Spinal cord (tissue), 10 donors: ENCODE results near the gene DGKB. TPM values are rescaled to one million over a fixed set of nuclear protein-coding genes. Genes with fewer than 3 reads are reported as not detected.

ENCODE experiments used
- DNase-seq, 6 donors: peaks; one replicate each; pipeline versions ENCODE4 v3.0.0 to v3.0.0-alpha.2; 2013 to 2015; ENCODE audit warnings: low spot score in 6 of 6, low read depth in 4 of 6
- H3K27ac ChIP-seq: one replicate; pipeline ENCODE4 v1.5.1; 2013; ENCODE audit warnings: low read depth, low read length, control low read depth
- H3K27me3 ChIP-seq: one replicate; pipeline ENCODE4 v1.6.1; 2013; ENCODE audit warnings: low read length; ENCODE audit not compliant: control insufficient read depth, insufficient read depth
- H3K36me3 ChIP-seq: one replicate; pipeline ENCODE4 v1.6.1; 2013; ENCODE audit warnings: low read length; ENCODE audit not compliant: control insufficient read depth, insufficient read depth
- H3K4me1 ChIP-seq: one replicate; pipeline ENCODE4 v1.6.1; 2013; ENCODE audit warnings: low read length; ENCODE audit not compliant: control insufficient read depth, insufficient read depth
- H3K4me3 ChIP-seq: one replicate; pipeline ENCODE4 v1.5.1; 2013; ENCODE audit warnings: low read depth, low read length, control low read depth
- H3K9me3 ChIP-seq: one replicate; pipeline ENCODE4 v1.6.1; 2013; ENCODE audit warnings: low read length; ENCODE audit not compliant: control insufficient read depth, insufficient read depth
- WGBS: methylation state at CpG from one replicate; pipeline ENCODE4 v1.1.5; 2013; ENCODE audit warnings: missing lambda C conversion rate; ENCODE audit not compliant: insufficient coverage; 5-methylcytosine and 5-hydroxymethylcytosine counted together
- polyA plus RNA-seq, 2 donors: library from polyadenylated mRNA; unstranded; fragments of 120-200 nt; gene quantifications; one replicate each; pipeline ENCODE4 v1.2.1, GENCODE V29; 2013; ENCODE audit not compliant: insufficient read length in 2 of 2
- total RNA-seq, 2 donors: library from RNA; depleted of rRNA in 1 of 2; stranded (reverse); fragments of 120-200 nt in 1 of 2; fragments of >200 nt in 1 of 2; gene quantifications; one replicate each; pipeline versions ENCODE4 v1.2.3 to v1.2.4, GENCODE V29; 2013 to 2014
- donor health status: healthy.

DGKB gene
- total and polyA plus RNA-seq, 4 donors, result 13.6 to 31.4 (median 20.2) TPM

DNA sequence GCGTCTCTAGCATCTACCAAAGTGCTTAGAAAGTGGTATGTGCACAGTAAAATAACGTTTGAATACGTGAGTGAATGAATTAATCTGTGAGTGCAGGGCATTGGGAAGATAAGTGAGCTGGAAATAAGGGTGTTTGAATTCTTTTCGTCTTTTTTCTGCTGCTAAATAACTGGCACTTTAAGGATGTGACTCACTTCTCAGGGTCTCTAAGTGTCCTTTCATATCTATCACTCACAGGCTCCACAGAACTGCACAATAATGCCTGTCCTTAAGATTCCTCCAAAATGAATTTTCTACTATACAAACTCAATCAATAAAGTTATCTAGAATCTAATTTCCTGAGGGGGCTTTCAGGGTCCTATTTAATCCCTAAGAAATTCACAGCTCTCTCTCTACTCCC, 3.2 kb upstream of the DGKB start:
- Histone ChIP-seq H3K4me1 (no peaks in the 10 kb centered on the region), H3K36me3 (no peaks in the 10 kb centered on the region), H3K27me3 (no peaks in the 10 kb centered on the region), H3K9me3 (no peaks in the 10 kb centered on the region), H3K4me3 (no peak overlapping the region), H3K27ac (no peak overlapping the region)
- WGBS, result 46% methylated on average over 3 of the region's 4 CpGs
- DNase-seq, result no peak

- Histone ChIP-seq H3K4me1 (no peaks in the 10 kb centered on the region), H3K4me3 (no peak overlapping the region), H3K9me3 (no peaks in the 10 kb centered on the region), H3K36me3 (no peaks in the 10 kb centered on the region), H3K27me3 (no peaks in the 10 kb centered on the region), H3K27ac (no peak overlapping the region)
- DNase-seq, result no peak
- WGBS, result no CpG with 5 or more reads among the region's 4 CpGs
Observed at GRCh38 chr7:14900051-14900450, 2.5 kb downstream of the DGKB start.

- Histone ChIP-seq H3K9me3 (no peaks in the 10 kb centered on the region), H3K27me3 (no peaks in the 10 kb centered on the region), H3K4me3 (no peak overlapping the region), H3K36me3 (no peaks in the 10 kb centered on the region), H3K27ac (no peak overlapping the region), H3K4me1 (no peaks in the 10 kb centered on the region)
- no peak for DNase-seq
- WGBS, result no CpG with 5 or more reads among the region's 3 CpGs
Observed at GRCh38 chr7:14899030-14899429, 3.5 kb downstream of the DGKB start.

- no peaks in the 10 kb centered on the region for H3K9me3 ChIP-seq
- no peak overlapping the region for H3K27ac ChIP-seq
- no CpG with 5 or more reads among the region's 2 CpGs for WGBS
- H3K4me1 ChIP-seq, result no peaks in the 10 kb centered on the region
- H3K27me3 ChIP-seq, result no peaks in the 10 kb centered on the region
- no peak for DNase-seq
- no peaks in the 10 kb centered on the region for H3K36me3 ChIP-seq
- no peak overlapping the region for H3K4me3 ChIP-seq
Observed at GRCh38 chr7:14896461-14896860, 6.1 kb downstream of the DGKB start.

GRCh38 chr7:14894826-14895225, 7.7 kb downstream of the DGKB start:
- Histone ChIP-seq H3K27ac (no peak overlapping the region), H3K36me3 (no peaks in the 10 kb centered on the region), H3K4me3 (no peak overlapping the region), H3K27me3 (no peaks in the 10 kb centered on the region), H3K4me1 (no peaks in the 10 kb centered on the region), H3K9me3 (no peaks in the 10 kb centered on the region)
- no peak for DNase-seq

DNA sequence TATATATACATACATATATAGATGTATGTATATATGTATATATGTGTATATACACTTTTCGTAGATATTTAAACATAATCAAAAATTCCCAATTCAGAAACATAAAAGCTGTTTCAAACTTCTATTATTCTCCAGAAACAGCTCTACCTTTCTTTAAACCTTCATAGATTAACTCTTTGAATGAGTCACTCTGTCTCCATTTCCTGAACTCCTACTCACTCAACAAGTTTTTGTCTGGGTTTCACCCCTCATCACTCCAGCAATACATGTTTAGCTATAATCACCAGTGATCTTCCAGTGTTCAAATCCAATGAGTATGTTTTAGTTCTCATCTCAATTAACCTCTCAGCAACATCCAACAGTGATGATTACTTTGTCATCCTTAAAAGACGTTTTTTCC, 9.6 kb downstream of the DGKB start:
- WGBS, result no CpG with 5 or more reads among the region's 2 CpGs
- H3K4me1 ChIP-seq, result no peaks in the 10 kb centered on the region
- DNase-seq, result no peak
- no peaks in the 10 kb centered on the region for H3K36me3 ChIP-seq
- no peaks in the 10 kb centered on the region for H3K9me3 ChIP-seq
- no peak overlapping the region for H3K4me3 ChIP-seq
- H3K27me3 ChIP-seq, result no peaks in the 10 kb centered on the region
- no peak overlapping the region for H3K27ac ChIP-seq

GRCh38 chr7:14891289-14891688, 11.3 kb downstream of the DGKB start:
- no peak for DNase-seq
- Histone ChIP-seq H3K36me3 (no peaks in the 10 kb centered on the region), H3K27ac (no peak overlapping the region), H3K27me3 (no peaks in the 10 kb centered on the region), H3K9me3 (no peaks in the 10 kb centered on the region), H3K4me1 (no peaks in the 10 kb centered on the region), H3K4me3 (no peak overlapping the region)
- WGBS, result 88% methylated on average over 1 of the region's 3 CpGs

GRCh38 chr7:14888962-14889361, 13.6 kb downstream of the DGKB start:
- no peaks in the 10 kb centered on the region for H3K4me1 ChIP-seq
- no peaks in the 10 kb centered on the region for H3K36me3 ChIP-seq
- no CpG with 5 or more reads among the region's 1 CpG for WGBS
- DNase-seq, result no peak
- no peak overlapping the region for H3K4me3 ChIP-seq
- H3K27me3 ChIP-seq, result no peaks in the 10 kb centered on the region
- no peaks in the 10 kb centered on the region for H3K9me3 ChIP-seq
- H3K27ac ChIP-seq, result no peak overlapping the region

DNA sequence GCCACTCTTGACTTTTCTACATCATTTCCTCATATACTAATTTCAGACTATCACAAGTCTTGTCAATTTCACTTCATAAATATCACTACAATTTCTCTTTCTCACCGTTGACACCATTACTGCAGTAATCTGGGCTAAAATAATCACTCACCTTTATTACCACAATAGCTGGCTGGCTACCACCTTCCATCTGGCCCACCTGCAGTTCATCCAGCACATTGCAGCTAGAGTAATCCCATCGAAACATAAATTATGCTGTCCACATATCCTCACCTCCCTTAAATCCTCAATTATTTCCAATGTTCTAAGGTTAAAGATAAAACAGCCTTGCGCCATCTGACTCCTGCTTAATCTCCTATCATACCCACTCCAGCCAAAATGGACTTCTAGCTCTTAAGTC, 16.0 kb downstream of the DGKB start:
- DNase-seq, result no peak
- Histone ChIP-seq H3K4me3 (no peak overlapping the region), H3K9me3 (no peaks in the 10 kb centered on the region), H3K27me3 (no peaks in the 10 kb centered on the region), H3K36me3 (no peaks in the 10 kb centered on the region), H3K27ac (no peak overlapping the region), H3K4me1 (no peaks in the 10 kb centered on the region)
- 88% methylated on average over 3 of the region's 3 CpGs for WGBS

- Histone ChIP-seq H3K36me3 (no peaks in the 10 kb centered on the region), H3K4me1 (no peaks in the 10 kb centered on the region), H3K27me3 (no peaks in the 10 kb centered on the region), H3K27ac (no peak overlapping the region), H3K4me3 (no peak overlapping the region), H3K9me3 (no peaks in the 10 kb centered on the region)
- WGBS, result 69% methylated on average over 3 of the region's 8 CpGs
- DNase-seq, result no peak
Observed at GRCh38 chr7:14875941-14876587, 26.5 kb downstream of the DGKB start.
